ENCODE measurements around the gene TCF7L2.

DNA sequence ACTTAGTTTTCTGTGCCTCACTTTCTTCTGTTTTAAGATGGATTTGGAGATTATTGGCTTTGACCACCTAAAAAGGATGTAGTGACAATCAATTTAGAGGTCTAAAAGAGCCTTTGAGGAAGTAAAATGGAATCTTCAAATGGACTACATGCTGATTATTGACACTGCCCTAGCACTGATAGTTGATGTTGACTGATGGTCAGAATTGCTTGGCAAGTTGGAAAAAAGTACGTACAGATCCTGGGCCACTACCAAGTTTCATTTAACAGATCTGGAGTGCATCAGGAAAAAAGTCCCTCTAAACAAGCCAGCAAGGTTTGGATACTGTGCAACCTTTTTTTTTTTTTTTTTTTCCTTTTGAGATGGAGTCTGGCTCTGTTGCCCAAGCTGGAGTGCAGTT lies 81.1 kb downstream of the TCF7L2 start:
- TF ChIP-seq, protein P1, sequence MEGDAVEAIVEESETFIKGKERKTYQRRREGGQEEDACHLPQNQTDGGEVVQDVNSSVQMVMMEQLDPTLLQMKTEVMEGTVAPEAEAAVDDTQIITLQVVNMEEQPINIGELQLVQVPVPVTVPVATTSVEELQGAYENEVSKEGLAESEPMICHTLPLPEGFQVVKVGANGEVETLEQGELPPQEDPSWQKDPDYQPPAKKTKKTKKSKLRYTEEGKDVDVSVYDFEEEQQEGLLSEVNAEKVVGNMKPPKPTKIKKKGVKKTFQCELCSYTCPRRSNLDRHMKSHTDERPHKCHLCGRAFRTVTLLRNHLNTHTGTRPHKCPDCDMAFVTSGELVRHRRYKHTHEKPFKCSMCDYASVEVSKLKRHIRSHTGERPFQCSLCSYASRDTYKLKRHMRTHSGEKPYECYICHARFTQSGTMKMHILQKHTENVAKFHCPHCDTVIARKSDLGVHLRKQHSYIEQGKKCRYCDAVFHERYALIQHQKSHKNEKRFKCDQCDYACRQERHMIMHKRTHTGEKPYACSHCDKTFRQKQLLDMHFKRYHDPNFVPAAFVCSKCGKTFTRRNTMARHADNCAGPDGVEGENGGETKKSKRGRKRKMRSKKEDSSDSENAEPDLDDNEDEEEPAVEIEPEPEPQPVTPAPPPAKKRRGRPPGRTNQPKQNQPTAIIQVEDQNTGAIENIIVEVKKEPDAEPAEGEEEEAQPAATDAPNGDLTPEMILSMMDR (conservative IDR thresholded peaks at IDR 0.05), result no peak
- TF ChIP-seq EZH2 (IDR thresholded peaks at IDR 0.05; ENCODE audit: low read depth), result no peak
